Urothelium cell line (cell line): Measurements from ENCODE around the gene PPP2R2C.

Experiments used
- DNase-seq: peaks from one replicate; pipeline ENCODE4 v3.0.0; 2011; ENCODE audit warnings: low spot score, mixed read lengths
- FAIRE-seq: peaks from 2 replicates; lab custom pipeline; 2011; peaks lifted over from hg19 to GRCh38; lab: Jason Lieb, UNC

PPP2R2C gene

GRCh38 chr4:6426571-6427438, 45.6 kb downstream of the PPP2R2C start:
- no peak for FAIRE-seq
- no peak for DNase-seq

DNA sequence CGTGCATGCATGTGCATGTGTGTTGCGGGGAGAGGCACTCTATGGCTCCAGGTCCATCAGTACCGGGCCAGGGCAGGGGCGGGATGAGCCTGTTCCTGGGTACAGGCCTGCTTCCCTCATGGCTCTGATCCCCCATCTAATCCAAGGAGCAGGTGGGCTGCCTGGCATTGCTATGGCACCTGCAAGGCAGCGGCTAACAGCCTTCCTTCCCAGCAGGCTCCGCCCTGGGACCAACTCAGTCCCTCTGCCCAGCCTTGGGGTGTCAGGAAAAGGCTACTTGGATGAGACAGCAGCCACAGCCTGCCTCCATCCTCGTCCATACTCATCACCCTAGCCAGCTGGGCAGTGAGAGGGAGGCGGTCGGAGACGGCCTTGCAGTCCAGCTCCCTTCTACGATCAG, 46.5 kb downstream of the PPP2R2C start:
- FAIRE-seq: no peak
- DNase-seq: no peak

GRCh38 chr4:6425336-6425735, 47.1 kb downstream of the PPP2R2C start:
- DNase-seq (no peak), FAIRE-seq (no peak)

GRCh38 chr4:6424425-6424824, 48.0 kb downstream of the PPP2R2C start:
- FAIRE-seq: no peak
- no peak for DNase-seq

DNA sequence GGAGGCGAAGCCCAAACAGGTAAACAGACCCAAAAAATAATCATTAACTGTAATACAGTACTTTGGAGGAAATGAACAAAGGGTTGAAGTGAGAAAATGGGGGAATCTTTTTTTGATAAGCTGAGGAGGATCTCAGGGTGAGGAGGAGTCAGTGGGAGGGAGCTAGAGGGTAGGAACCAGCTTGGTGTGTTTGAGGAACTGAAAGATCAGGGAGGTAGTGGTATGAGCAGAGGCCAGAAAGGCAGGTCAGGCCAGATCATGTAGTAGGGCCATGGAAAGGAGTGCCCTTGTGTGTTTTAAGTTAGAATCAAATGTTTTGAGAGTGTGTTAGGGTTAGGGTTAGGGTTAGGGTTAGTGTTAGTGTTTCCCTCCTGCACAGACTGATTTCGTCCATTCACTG, 48.8 kb downstream of the PPP2R2C start:
- FAIRE-seq (no peak), DNase-seq (no peak)

GRCh38 chr4:6422866-6423265, 49.5 kb downstream of the PPP2R2C start:
- FAIRE-seq: no peak
- DNase-seq: no peak

DNA sequence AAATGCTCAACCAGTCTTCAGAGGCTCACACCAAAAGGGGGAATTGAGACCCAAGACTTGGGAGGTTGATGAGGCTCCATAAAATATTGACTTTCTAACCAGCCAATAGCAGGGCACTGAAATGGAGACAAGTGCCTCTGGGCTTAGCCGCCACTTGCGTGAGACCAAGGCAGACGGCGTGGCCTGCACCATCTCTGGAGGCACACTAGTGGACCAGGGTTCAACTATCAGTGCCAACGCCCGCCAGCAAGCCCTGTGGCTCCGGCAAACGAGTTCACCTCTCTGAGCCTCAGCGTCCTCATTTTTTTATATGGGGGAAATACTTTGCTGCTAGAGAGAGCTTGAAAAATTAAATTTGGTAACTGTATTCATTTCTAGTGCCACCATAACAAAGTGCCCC, 50.3 kb downstream of the PPP2R2C start:
- DNase-seq (no peak), FAIRE-seq (no peak)

GRCh38 chr4:6421397-6421796, 51.0 kb downstream of the PPP2R2C start:
- DNase-seq (no peak), FAIRE-seq (no peak)

DNA sequence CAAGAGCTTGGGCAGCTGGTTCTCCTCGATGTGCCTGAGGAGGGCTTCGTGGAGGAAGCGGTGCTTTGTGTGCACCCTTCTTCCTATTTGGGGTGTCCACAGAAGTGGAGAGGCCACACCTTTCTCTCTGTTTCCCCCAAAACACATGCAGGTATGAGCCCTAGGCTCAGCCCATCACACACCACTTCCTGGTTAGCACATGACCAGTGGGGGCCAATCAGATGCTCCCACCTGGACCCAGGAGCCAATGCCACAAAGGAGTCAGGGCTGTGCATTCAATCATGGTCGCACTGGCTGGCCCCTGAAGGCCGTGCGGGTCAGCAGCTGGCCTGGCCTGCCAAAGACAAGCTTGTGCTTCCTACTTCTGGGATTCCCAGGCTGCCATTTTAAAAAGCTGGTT, 51.4 kb downstream of the PPP2R2C start:
- DNase-seq (no peak), FAIRE-seq (no peak)

GRCh38 chr4:6420036-6420435, 52.4 kb downstream of the PPP2R2C start:
- DNase-seq (no peak), FAIRE-seq (no peak)

- FAIRE-seq (no peak), DNase-seq (no peak)
These were observed 52.9 kb downstream of the PPP2R2C start for GRCh38 chr4:6419452-6420028.

GRCh38 chr4:6418193-6418755, 54.1 kb downstream of the PPP2R2C start:
- no peak for DNase-seq
- no peak for FAIRE-seq

- FAIRE-seq (no peak), DNase-seq (no peak)
These were observed 54.8 kb downstream of the PPP2R2C start for GRCh38 chr4:6417516-6418050.

- DNase-seq: no peak
These were observed 55.7 kb downstream of the PPP2R2C start for GRCh38 chr4:6416518-6417286.

GRCh38 chr4:6415031-6415705, 57.2 kb downstream of the PPP2R2C start:
- DNase-seq (no peak), FAIRE-seq (no peak)

More at GRCh38 chr4:6416518-6417286, 55.7 kb downstream of the PPP2R2C start:
- no peak for FAIRE-seq

DNA sequence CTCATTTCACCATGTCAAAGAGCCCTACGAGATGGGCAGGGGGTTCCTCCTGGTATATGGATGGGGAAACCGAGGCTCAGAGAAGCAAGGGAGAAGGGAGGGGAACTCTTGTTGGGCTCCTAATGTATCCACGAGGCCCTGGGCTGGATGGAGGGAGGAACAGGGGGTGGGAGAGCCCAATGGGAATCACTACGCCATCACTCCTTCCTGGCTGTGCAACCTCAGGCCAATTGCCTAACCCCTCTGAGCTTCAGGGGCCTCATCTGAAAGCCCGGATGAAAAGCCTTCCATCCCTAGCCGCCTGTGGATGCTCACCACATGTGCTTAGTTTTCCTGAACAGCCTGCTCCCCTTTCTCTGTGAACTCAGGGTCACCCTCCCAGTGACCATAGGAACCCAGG, 57.8 kb downstream of the PPP2R2C start:
- DNase-seq (no peak), FAIRE-seq (no peak)

- DNase-seq (no peak), FAIRE-seq (no peak)
These were observed 61.8 kb downstream of the PPP2R2C start for GRCh38 chr4:6410664-6411063.

- DNase-seq: no peak
- FAIRE-seq: no peak
These were observed 62.3 kb downstream of the PPP2R2C start for GRCh38 chr4:6410068-6410467.

GRCh38 chr4:6409381-6409780, 63.0 kb downstream of the PPP2R2C start:
- DNase-seq (no peak), FAIRE-seq (no peak)

DNA sequence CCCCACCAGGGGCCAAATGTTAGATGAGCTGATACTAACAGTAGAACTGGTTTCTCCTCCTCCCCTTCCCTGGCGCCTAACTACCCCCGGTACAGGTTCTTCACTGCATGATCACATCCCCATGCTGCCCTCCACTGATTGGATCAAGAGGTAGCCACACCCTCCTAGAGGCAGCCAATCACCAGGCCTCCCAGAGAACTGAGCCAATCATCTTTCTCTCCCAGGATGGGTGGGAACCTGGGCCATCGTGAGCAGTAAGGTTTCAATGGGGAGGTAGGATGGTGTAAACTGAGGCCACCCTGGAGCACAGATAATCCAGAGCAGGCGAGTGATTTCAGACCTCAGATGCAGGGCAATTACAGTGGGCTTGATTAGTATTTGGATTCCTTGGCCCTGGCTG, 64.2 kb downstream of the PPP2R2C start:
- no peak for FAIRE-seq
- DNase-seq: no peak

DNA sequence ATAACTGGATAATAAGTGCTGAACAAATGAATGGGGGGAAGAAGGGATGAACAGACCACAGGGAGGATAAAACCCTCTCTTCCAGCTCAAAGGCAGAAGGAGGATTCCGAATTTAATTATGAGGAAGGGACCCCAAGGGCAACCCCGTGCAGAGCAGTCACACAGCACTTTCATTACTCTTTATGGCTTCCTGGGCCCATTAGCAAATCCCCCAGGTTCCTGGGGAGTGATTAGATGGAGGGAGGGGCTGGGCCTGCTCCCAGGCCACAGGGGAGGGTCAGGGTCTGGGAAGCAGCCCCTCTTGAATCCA, 67.1 kb downstream of the PPP2R2C start:
- DNase-seq (no peak), FAIRE-seq (no peak)
